HG02938 (cell line): ENCODE data around the gene C6orf118.

Experiments
- ATAC-seq: cut with Tn5 transposase; IDR thresholded peaks from one replicate; pipeline ENCODE4 v1.9.1; 2021; ENCODE audit warnings: mild to moderate bottlenecking, moderate library complexity; ENCODE audit not compliant: unreplicated experiment

The C6orf118 gene

DNA sequence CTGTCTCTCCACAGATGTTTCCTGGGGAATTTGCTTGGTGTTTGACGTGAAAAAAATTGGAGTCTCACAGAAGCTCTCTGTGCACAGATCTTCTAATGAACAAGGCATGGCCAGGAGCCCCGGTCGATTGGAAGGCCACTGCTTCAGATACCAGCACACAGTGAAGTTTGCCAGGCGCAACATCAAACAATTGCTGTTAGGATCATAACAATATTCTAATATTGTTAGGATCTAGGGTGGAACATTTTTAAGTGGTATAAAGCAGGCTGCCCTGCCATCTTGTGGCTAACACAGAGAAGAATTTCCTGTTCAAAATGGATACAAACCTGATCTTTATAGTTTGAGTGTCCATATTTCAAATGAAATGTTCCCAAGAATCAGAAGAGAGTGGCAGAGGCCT lies 64.1 kb downstream of the C6orf118 start:
- ATAC-seq = no peak

DNA sequence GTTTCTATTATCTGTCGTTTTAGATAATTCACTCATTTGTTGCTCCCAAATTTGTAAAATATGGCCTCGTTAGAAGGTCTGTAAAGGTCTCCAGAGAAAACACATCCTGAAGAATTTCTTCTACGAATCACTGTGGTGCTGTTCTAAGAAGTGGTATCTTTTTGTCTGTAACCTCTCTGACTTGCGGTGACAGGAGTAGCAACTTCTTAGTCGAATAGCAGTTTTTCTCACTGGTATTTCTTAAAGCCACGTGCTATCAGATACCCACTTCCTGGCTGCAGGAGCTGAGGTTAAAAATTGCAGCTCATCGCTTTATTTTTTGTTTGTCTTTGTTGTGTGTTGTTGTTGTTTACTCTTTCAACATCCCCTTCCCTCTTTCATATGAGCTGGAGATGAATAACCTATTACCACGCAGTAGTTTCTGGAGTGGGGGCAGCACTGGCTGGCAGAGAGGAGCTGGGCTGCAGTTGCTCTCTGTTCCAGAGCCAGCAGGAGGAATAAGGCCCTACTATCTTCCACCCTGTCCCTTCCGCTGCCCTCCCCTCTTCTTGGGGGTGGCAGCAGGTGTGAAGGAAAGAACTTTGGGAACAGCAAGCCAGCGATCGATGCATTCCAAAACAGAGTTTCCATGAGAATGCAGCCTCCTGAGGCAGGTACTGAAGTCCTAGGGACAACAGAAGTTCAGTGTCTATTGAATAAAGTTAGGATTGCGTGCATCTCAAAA lies 64.7 kb downstream of the C6orf118 start:
- no peak for ATAC-seq

DNA sequence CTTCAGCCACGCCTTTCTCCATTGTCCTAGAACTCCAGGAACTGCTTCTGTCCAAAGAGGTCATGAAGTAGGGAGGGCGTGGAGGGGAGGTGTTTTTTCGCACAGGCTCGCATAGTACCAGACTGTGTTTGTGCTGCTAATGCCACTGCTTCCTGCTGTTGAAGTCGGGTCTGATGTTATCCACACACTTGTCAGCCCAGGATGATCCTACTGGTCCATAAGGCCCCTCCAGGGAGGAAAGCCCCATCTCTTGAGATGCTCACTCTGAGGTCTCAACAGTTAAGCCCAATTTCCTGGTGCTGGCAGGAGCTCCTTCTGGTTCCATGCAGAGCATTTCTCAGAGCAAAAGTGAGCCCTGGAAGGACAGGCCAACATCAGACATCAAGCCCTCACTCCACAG lies 65.6 kb downstream of the C6orf118 start:
- no peak for ATAC-seq

DNA sequence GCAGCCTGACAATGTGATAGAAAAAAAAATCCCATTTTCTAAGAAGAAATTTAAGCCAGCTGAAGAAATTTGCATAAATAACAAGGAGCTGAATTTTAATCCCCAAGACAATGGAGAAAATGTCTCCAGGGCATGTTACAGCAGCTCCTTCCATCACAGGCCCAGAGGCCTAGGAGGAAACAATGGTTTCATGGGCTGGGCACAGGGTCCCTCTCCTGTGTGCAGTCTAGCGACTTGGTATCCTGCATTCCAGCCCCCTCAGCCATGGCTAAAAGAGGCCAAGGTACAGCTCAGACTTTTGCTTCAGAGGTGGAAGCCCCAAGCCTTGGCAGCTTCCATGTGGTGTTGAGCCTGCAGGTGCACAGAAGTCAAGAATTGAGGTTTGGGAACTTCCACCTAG lies 73.1 kb downstream of the C6orf118 start:
- ATAC-seq = no peak

DNA sequence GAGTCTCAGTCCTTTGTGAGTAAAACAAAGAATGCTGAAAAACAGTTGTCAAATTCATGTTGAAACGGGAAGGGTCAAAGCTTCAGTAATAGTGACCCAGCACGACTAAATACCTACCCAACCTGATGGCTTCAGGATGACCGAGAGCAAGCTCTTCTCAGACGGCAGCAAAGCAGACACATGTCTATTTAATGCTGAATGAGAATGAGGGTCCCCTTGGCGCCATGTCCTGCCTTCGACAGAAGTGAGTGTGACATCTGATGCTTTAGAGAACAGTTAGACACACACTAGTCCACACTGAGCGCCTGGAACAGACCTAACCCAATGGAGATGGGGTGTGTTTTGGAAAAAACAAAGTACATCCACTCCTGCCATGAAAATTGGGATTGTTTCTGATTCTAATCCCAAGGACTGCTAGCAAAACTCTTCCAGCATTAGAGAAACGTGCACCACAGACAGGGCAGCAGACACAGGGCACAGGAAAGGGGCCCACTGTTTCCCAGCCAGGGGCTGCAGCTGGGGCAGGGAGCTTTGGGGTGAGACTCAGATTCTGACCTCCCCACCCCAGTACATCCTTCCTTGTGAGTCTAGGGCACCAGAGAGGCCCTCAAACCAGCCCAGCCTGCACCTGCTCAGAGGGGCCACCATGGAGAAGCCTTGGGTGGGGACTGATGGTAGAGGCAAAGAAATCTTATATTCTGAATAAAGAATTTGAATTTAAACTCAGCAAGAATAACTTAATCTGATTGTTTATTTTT lies 76.5 kb downstream of the C6orf118 start:
- no peak for ATAC-seq

DNA sequence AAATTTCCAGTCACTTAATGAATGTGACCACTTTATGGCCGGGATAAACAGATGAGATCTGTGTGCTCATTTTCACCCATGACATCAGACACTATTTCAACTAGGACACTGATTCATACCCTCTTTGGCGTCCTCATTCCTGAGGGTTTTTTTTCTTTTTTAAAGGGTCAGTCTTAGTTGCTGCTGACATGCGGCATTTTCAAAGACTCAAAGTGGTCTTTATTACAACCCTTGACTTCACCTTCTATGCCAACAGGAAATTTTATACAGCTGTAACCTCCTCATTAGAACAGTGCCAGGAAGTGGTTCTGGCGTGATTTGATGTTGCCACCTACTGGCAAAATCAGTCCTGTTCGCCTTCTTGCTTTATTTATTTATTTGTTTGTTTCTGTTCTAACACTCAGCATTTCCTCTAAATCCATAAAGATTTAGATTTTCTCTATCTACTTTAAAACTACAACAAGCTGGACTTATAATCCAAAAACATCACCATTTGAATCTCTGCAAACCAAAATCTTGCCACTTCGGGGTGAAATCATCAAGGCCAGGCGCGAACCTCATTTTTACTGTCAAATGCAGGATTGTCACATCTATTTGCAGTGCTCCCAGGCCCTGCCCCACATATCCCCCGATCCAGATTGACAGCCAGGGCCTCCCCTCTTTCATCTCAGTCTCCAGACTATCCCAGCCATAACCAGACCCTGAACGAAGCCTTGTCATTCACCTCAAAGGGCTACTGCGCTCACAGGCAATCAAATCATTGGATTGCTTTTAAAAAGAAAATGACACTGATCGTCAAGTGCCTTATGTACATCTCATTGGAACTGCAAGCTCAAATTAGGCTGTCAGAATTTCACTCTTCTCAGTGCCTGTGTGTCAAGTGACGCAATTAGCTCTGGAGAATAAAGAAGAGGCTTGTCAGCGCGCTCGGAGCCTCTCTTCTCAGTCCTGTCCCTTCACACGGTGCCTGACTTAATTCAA lies 77.5 kb downstream of the C6orf118 start:
- ATAC-seq = no peak

DNA sequence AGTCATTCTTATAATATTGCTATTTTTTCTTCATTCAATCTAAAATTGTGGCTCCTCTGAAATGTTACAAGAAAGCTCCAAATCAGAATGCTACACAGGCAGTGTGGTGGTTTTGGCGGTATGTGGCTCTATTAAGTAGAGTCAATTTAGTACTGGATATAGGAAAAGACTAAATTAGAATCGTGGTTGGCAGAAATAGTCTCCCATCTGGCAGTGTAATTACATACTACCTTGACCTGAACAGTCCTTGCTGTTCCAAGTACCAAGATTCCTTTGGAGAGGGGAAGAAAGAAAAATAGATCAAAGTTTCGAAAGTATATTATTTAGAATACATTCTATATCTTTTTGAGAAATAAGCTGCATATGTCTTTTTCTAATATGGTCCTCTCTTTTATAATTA lies 78.2 kb downstream of the C6orf118 start:
- ATAC-seq = no peak
